Activated naive CD4-positive, alpha-beta T cell treated with anti-CD3 and anti-CD28 coated beads for 36 hours (primary cell): Measurements from ENCODE around the gene DYNLT3. TPM values are rescaled to one million over a fixed set of nuclear protein-coding genes. Genes with fewer than 3 reads are reported as not detected.
A peak's percentile ranks its signal among the peaks of the same experiment; 100 is the strongest.

ENCODE experiments used
- CTCF ChIA-PET: fragments of 350-600 bp; sonication (Branson Sonifier 250); formaldehyde crosslinking; loops from one replicate; lab custom pipeline; 2021; ENCODE audit warnings: antibody characterized with exemption; lab: Charles Lee
- DNase-seq: peaks from one replicate; pipeline ENCODE4 v3.0.0-alpha.2; 2020
- H3K27ac Mint-ChIP-seq: one replicate; pipeline ENCODE4 v1.8.0; 2021; ENCODE audit warnings: mild to moderate bottlenecking, mixed read lengths
- H3K27me3 Mint-ChIP-seq: one replicate; pipeline ENCODE4 v1.8.0; 2021; ENCODE audit warnings: low read depth, mixed read lengths
- H3K36me3 Mint-ChIP-seq: one replicate; pipeline ENCODE4 v1.8.0; 2021; ENCODE audit warnings: low read depth, mixed read lengths
- H3K4me1 Mint-ChIP-seq: one replicate; pipeline ENCODE4 v1.8.0; 2021; ENCODE audit warnings: low read depth, mixed read lengths
- H3K4me3 Mint-ChIP-seq: one replicate; pipeline ENCODE4 v1.8.0; 2021; ENCODE audit warnings: mild to moderate bottlenecking, moderate library complexity, mixed read lengths
- H3K9me3 Mint-ChIP-seq: one replicate; pipeline ENCODE4 v1.8.0; 2021; ENCODE audit warnings: mixed read lengths
- intact Hi-C: fragments of 100-400 bp; cut with micrococcal nuclease; formaldehyde crosslinking; loops from one replicate; pipeline ENCODE4 v1.15.1; 2023
- total RNA-seq, 2 experiments: library from RNA; stranded (reverse); gene quantifications; one replicate each; pipeline ENCODE4 v1.2.3, GENCODE V29; 2021

The DYNLT3 gene
- total RNA-seq, 2 experiments from 2014 or later: 11.8 to 14.4 TPM

- DNase-seq: no peak
- Mint-ChIP-seq H3K27me3 (no peaks in the 10 kb centered on the region), H3K36me3 (no peaks in the 10 kb centered on the region), H3K9me3 (no peaks in the 10 kb centered on the region), H3K27ac (no peak overlapping the region), H3K4me3 (no peak overlapping the region), H3K4me1 (no peaks in the 10 kb centered on the region)
- CTCF ChIA-PET: interaction anchor here (1.0 kb wide), 1 partner anchor 89 kb away, joined by 3 read pairs; no protein-coding TSS in a partner anchor
- intact Hi-C loops: no loop called here
These were observed 12.4 kb downstream of the DYNLT3 start for GRCh38 chrX:37834937-37835336.

- no peaks in the 10 kb centered on the region for H3K9me3 Mint-ChIP-seq
These were observed 17.0 kb downstream of the DYNLT3 start for GRCh38 chrX:37830371-37830770.

GRCh38 chrX:37829721-37830120 is 17.6 kb downstream of the DYNLT3 start:
- Mint-ChIP-seq H3K27ac (no peak overlapping the region), H3K27me3 (no peaks in the 10 kb centered on the region), H3K36me3 (no peaks in the 10 kb centered on the region), H3K4me1 (peaks cover 12% of the 10 kb centered on the region), H3K9me3 (no peaks in the 10 kb centered on the region), H3K4me3 (no peak overlapping the region)
- no peak for DNase-seq
- intact Hi-C loops: loop anchor here (5.0 kb wide), 2 partner anchors 322 to 338 kb away; no protein-coding TSS in a partner anchor
- CTCF ChIA-PET: interaction anchor here (1.6 kb wide), 1 partner anchor 84 kb away, joined by 7 read pairs; no protein-coding TSS in a partner anchor

More at GRCh38 chrX:37830371-37830770, 17.0 kb downstream of the DYNLT3 start:
- intact Hi-C loops: no loop called here
- Mint-ChIP-seq H3K4me3 (no peak overlapping the region), H3K27ac (no peak overlapping the region), H3K27me3 (no peaks in the 10 kb centered on the region), H3K4me1 (peaks cover 7% of the 10 kb centered on the region), H3K36me3 (no peaks in the 10 kb centered on the region)
- no peak for DNase-seq
- CTCF ChIA-PET: interaction anchor here (1.6 kb wide), 1 partner anchor 85 kb away, joined by 7 read pairs; no protein-coding TSS in a partner anchor

GRCh38 chrX:37825215-37825842 is 22.0 kb downstream of the DYNLT3 start:
- intact Hi-C loops: loop anchor here (1.0 to 5.0 kb wide), 4 partner anchors 80 to 342 kb away; no protein-coding TSS in a partner anchor
- DNase-seq: peak; percentile 72
- no peak overlapping the region for H3K4me3 Mint-ChIP-seq
- H3K27me3 Mint-ChIP-seq: no peaks in the 10 kb centered on the region
- no peaks in the 10 kb centered on the region for H3K9me3 Mint-ChIP-seq
- no peaks in the 10 kb centered on the region for H3K36me3 Mint-ChIP-seq
- H3K4me1 Mint-ChIP-seq: peaks cover 19% of the 10 kb centered on the region
- CTCF ChIA-PET: interaction anchor here (0.7 to 4.0 kb wide), 9 partner anchors 8 to 86 kb away, joined by 3 to 123 read pairs (median 4); no protein-coding TSS in a partner anchor
- H3K27ac Mint-ChIP-seq: no peak overlapping the region

GRCh38 chrX:37824491-37825214 is 22.7 kb downstream of the DYNLT3 start:
- no peak overlapping the region for H3K27ac Mint-ChIP-seq

GRCh38 chrX:37820646-37821045 is 26.7 kb downstream of the DYNLT3 start:
- intact Hi-C loops: loop anchor here (5.0 kb wide), 1 partner anchor 43 kb away; no protein-coding TSS in a partner anchor
- H3K27ac Mint-ChIP-seq: no peak overlapping the region
- no peak overlapping the region for H3K4me3 Mint-ChIP-seq
- H3K36me3 Mint-ChIP-seq: no peaks in the 10 kb centered on the region
- no peaks in the 10 kb centered on the region for H3K9me3 Mint-ChIP-seq
- H3K27me3 Mint-ChIP-seq: no peaks in the 10 kb centered on the region
- DNase-seq: no peak
- CTCF ChIA-PET: interaction anchor here (1.2 kb wide), 1 partner anchor 75 kb away, joined by 3 read pairs; no protein-coding TSS in a partner anchor
- H3K4me1 Mint-ChIP-seq: peaks cover 13% of the 10 kb centered on the region

More at GRCh38 chrX:37824491-37825214, 22.7 kb downstream of the DYNLT3 start:
- Mint-ChIP-seq H3K27me3 (no peaks in the 10 kb centered on the region), H3K4me1 (peaks cover 18% of the 10 kb centered on the region), H3K36me3 (no peaks in the 10 kb centered on the region), H3K4me3 (no peak overlapping the region), H3K9me3 (no peaks in the 10 kb centered on the region)
- no peak for DNase-seq
- CTCF ChIA-PET: interaction anchor here (0.7 to 4.0 kb wide), 11 partner anchors 8 to 87 kb away, joined by 3 to 123 read pairs (median 4); no protein-coding TSS in a partner anchor
- intact Hi-C loops: loop anchor here (1.0 to 5.0 kb wide), 5 partner anchors 47 to 343 kb away; no protein-coding TSS in a partner anchor

- DNase-seq: no peak
- no peaks in the 10 kb centered on the region for H3K9me3 Mint-ChIP-seq
- no peak overlapping the region for H3K27ac Mint-ChIP-seq
- H3K27me3 Mint-ChIP-seq: no peaks in the 10 kb centered on the region
- intact Hi-C loops: no loop called here
- CTCF ChIA-PET: interaction anchor here (1.4 kb wide), 1 partner anchor 72 kb away, joined by 3 read pairs; no protein-coding TSS in a partner anchor
- H3K36me3 Mint-ChIP-seq: no peaks in the 10 kb centered on the region
- no peaks in the 10 kb centered on the region for H3K4me1 Mint-ChIP-seq
- H3K4me3 Mint-ChIP-seq: no peak overlapping the region
These were observed 29.3 kb downstream of the DYNLT3 start for GRCh38 chrX:37818031-37818430.

- H3K4me3 Mint-ChIP-seq: no peak overlapping the region
- intact Hi-C loops: no loop called here
- H3K36me3 Mint-ChIP-seq: no peaks in the 10 kb centered on the region
- no peaks in the 10 kb centered on the region for H3K9me3 Mint-ChIP-seq
- DNase-seq: no peak
- H3K27ac Mint-ChIP-seq: no peak overlapping the region
- no peaks in the 10 kb centered on the region for H3K4me1 Mint-ChIP-seq
- CTCF ChIA-PET: interaction anchor here (0.9 kb wide), 1 partner anchor 71 kb away, joined by 3 read pairs; no protein-coding TSS in a partner anchor
- no peaks in the 10 kb centered on the region for H3K27me3 Mint-ChIP-seq
These were observed 29.8 kb downstream of the DYNLT3 start for GRCh38 chrX:37817579-37817978.

- Mint-ChIP-seq H3K27ac (no peak overlapping the region), H3K4me3 (no peak overlapping the region), H3K4me1 (no peaks in the 10 kb centered on the region), H3K36me3 (no peaks in the 10 kb centered on the region), H3K9me3 (no peaks in the 10 kb centered on the region), H3K27me3 (no peaks in the 10 kb centered on the region)
- intact Hi-C loops: no loop called here
- DNase-seq: no peak
- CTCF ChIA-PET: interaction anchor here (0.9 kb wide), 1 partner anchor 71 kb away, joined by 3 read pairs; no protein-coding TSS in a partner anchor
These were observed 30.2 kb downstream of the DYNLT3 start for GRCh38 chrX:37817176-37817575.

- intact Hi-C loops: no loop called here
- Mint-ChIP-seq H3K4me3 (no peak overlapping the region), H3K27me3 (no peaks in the 10 kb centered on the region), H3K36me3 (no peaks in the 10 kb centered on the region), H3K9me3 (no peaks in the 10 kb centered on the region), H3K27ac (no peak overlapping the region), H3K4me1 (no peaks in the 10 kb centered on the region)
- CTCF ChIA-PET: interaction anchor here (0.9 kb wide), 1 partner anchor 70 kb away, joined by 3 read pairs; no protein-coding TSS in a partner anchor
- DNase-seq: no peak
These were observed 30.6 kb downstream of the DYNLT3 start for GRCh38 chrX:37816766-37817165.

- no peaks in the 10 kb centered on the region for H3K4me1 Mint-ChIP-seq
- DNase-seq: no peak
- no peak overlapping the region for H3K4me3 Mint-ChIP-seq
- H3K36me3 Mint-ChIP-seq: no peaks in the 10 kb centered on the region
- no peaks in the 10 kb centered on the region for H3K9me3 Mint-ChIP-seq
- intact Hi-C loops: no loop called here
- no peak overlapping the region for H3K27ac Mint-ChIP-seq
- CTCF ChIA-PET: no interaction called here
- no peaks in the 10 kb centered on the region for H3K27me3 Mint-ChIP-seq
These were observed 32.0 kb downstream of the DYNLT3 start for GRCh38 chrX:37815366-37815765.

- Mint-ChIP-seq H3K9me3 (no peaks in the 10 kb centered on the region), H3K27me3 (no peaks in the 10 kb centered on the region), H3K4me3 (no peak overlapping the region), H3K36me3 (no peaks in the 10 kb centered on the region), H3K4me1 (no peaks in the 10 kb centered on the region), H3K27ac (no peak overlapping the region)
- DNase-seq: no peak
- intact Hi-C loops: no loop called here
- CTCF ChIA-PET: no interaction called here
These were observed 33.8 kb downstream of the DYNLT3 start for GRCh38 chrX:37813570-37813969.
